LNCaP clone FGC (cell line): ENCODE results near the gene C2CD3.
A peak's percentile ranks its signal among the peaks of the same experiment; 100 is the strongest.

Source experiments
- DNase-seq: peaks from one replicate; pipeline ENCODE4 v3.0.0-alpha.2; 2011; ENCODE audit warnings: low read depth
- H3K4me3 ChIP-seq: 2 replicates; pipeline ENCODE4 v1.5.1; 2011; ENCODE audit warnings: mild to moderate bottlenecking, low read depth, low read length, control low read depth
- CTCF ChIP-seq: IDR thresholded peaks from 2 replicates; pipeline ENCODE4 v1.5.1; 2012; ENCODE audit warnings: mild to moderate bottlenecking; ENCODE audit not compliant: control insufficient read depth, insufficient read depth; ENCODE audit errors: extremely low read depth

The C2CD3 gene

GRCh38 chr11:74100735-74101134 lies 70.1 kb downstream of the C2CD3 start:
- TF ChIP-seq CTCF: no peak
- DNase-seq: no peak
- H3K4me3 ChIP-seq: no peak overlapping the region

- no peak for TF ChIP-seq CTCF
- DNase-seq: no peak
- H3K4me3 ChIP-seq: no peak overlapping the region
These were observed 70.6 kb downstream of the C2CD3 start for GRCh38 chr11:74100231-74100630.

- no peak overlapping the region for H3K4me3 ChIP-seq
- DNase-seq: no peak
- no peak for TF ChIP-seq CTCF
These were observed 73.0 kb downstream of the C2CD3 start for GRCh38 chr11:74097686-74098237.

- TF ChIP-seq CTCF: peak; percentile 23; the same call in 1 of the 2 replicates
- no peak overlapping the region for H3K4me3 ChIP-seq
- no peak for DNase-seq
These were observed 76.4 kb downstream of the C2CD3 start for GRCh38 chr11:74094393-74094792.

- no peak overlapping the region for H3K4me3 ChIP-seq
- no peak for TF ChIP-seq CTCF
- DNase-seq: no peak
These were observed 78.4 kb downstream of the C2CD3 start for GRCh38 chr11:74092425-74092824.

GRCh38 chr11:74091549-74091948 lies 79.3 kb downstream of the C2CD3 start:
- no peak overlapping the region for H3K4me3 ChIP-seq
- no peak for TF ChIP-seq CTCF
- no peak for DNase-seq

- H3K4me3 ChIP-seq: no peak overlapping the region
- peak; percentile 40 for TF ChIP-seq CTCF
- no peak for DNase-seq
These were observed 80.1 kb downstream of the C2CD3 start for GRCh38 chr11:74090701-74091100.
